Cerebellar cortex (tissue), 1 donor: Measurements from ENCODE around the gene HSPH1.

Source experiments
- DNase-seq: peaks from one replicate; pipeline ENCODE4 v3.0.0-alpha.2; 2015; ENCODE audit warnings: low spot score

HSPH1 gene

GRCh38 chr13:31096654-31097302 is 64.9 kb downstream of the HSPH1 start:
- no peak for DNase-seq

GRCh38 chr13:31094331-31095015 is 67.2 kb downstream of the HSPH1 start:
- no peak for DNase-seq

GRCh38 chr13:31093145-31093885 is 68.4 kb downstream of the HSPH1 start:
- DNase-seq = no peak

GRCh38 chr13:31092646-31093045 is 69.1 kb downstream of the HSPH1 start:
- DNase-seq = no peak

DNA sequence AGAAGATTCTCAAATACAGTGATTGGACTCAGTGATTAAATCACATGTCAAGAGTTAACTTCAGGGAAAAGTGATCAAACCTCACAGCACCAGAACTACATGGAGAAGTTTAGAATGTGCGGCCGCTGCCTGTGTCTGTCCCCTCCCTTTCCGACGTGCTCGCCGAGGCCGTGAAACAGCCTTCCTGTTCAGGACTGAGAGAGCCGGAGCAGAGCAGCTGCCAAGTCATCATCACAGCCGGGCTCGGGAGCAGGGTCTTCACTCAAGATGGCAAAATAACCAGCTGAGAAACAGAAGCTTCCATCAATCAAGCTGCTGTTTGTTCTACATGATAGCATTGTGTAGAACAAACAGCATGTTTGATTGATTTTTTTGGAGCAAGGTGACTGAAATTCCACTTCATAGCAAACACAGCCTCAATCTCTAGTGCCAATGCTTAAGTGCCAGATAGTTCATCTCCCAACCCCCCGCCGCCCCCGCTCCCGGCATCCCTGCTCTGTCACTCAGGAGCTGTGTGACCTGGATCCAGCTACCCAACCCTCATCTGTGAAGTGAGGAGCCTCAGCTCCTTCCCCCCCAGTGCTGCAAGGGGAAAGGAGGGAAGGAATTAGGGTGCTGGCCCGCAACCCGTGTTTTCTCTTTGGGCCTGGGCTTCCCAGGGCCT is 70.6 kb downstream of the HSPH1 start:
- DNase-seq = no peak

GRCh38 chr13:31090096-31090495 is 71.6 kb downstream of the HSPH1 start:
- no peak for DNase-seq

- no peak for DNase-seq
These were observed 72.1 kb downstream of the HSPH1 start for GRCh38 chr13:31089649-31090048.

GRCh38 chr13:31088826-31089420 is 72.8 kb downstream of the HSPH1 start:
- no peak for DNase-seq
